ENCODE results near the gene STX18. TPM values are rescaled to one million over a fixed set of nuclear protein-coding genes. Genes with fewer than 3 reads are reported as not detected.
A peak's percentile ranks its signal among the peaks of the same experiment; 100 is the strongest.

STX18 gene
- total and polyA plus RNA-seq, 11 donors: 10.1 to 26.1 (median 18.0) TPM

- TF ChIP-seq, protein P1, sequence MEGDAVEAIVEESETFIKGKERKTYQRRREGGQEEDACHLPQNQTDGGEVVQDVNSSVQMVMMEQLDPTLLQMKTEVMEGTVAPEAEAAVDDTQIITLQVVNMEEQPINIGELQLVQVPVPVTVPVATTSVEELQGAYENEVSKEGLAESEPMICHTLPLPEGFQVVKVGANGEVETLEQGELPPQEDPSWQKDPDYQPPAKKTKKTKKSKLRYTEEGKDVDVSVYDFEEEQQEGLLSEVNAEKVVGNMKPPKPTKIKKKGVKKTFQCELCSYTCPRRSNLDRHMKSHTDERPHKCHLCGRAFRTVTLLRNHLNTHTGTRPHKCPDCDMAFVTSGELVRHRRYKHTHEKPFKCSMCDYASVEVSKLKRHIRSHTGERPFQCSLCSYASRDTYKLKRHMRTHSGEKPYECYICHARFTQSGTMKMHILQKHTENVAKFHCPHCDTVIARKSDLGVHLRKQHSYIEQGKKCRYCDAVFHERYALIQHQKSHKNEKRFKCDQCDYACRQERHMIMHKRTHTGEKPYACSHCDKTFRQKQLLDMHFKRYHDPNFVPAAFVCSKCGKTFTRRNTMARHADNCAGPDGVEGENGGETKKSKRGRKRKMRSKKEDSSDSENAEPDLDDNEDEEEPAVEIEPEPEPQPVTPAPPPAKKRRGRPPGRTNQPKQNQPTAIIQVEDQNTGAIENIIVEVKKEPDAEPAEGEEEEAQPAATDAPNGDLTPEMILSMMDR (IDR thresholded peaks at IDR 0.05): no peak
- no peak for TF ChIP-seq POLR2A (IDR thresholded peaks at IDR 0.05)
- Histone ChIP-seq H3K4me3 (no peak overlapping the region), H3K36me3 (peaks cover 0 to 68% (median 44%) of the 10 kb centered on the region in 9 donors), H3K27ac (no peak overlapping the region), H3K27me3 (no peaks in the 10 kb centered on the region), H3K9me3 (no peaks in the 10 kb centered on the region), H3K4me1 (peaks cover 0 to 7% (median 0%) of the 10 kb centered on the region in 12 donors)
- DNase-seq (no peak), ATAC-seq (peak; percentile 70 to 79 (median 76))
- WGBS, 4 donors: 51 to 58% (median 53%) methylated on average over 4 of the region's 4 CpGs
- intact Hi-C loops (cut with DNase I): no loop called here
Observed at GRCh38 chr4:4433941-4434340, 107.9 kb downstream of the STX18 start.

DNA sequence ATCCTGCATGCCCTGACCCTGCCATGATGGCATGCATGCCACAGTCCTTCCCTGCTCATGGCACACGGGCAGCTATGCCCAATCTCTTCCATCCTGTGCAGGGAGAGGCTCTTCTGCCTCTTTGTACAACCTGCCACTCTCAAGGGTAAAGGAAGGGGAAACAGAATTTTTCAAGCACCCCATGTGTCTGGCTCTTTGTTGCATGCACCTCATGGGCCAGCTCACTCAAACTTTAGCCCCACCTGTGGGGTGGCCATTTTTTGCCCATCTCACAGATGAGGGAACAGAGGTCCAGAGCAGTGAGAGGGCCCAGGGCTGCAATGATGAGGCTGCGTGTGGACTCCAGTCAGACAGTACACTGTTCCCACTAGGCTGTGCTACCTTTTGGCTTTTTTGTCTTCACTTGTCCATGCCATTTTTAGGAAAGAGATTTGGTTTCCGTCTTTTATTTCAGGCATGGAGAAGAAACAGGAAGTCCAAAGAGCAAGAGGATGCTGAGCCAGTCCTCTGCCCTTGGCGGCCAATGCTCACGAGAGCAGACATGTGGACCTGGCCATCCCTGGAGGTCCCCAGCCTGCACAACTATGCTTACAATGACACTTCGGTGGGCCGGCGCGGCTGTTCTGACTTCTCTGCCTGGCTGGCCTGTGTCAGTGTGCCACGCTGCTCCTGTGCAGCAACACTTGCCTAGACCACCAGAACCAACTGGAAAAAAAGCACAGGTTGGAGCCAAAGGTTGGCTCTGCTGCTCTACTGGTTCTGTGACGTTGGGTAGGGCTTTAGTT lies 109.3 kb downstream of the STX18 start:
- Histone ChIP-seq H3K36me3 (peaks cover 0 to 67% (median 39%) of the 10 kb centered on the region in 9 donors), H3K27me3 (no peaks in the 10 kb centered on the region), H3K4me1 (peaks cover 0 to 7% (median 0%) of the 10 kb centered on the region in 12 donors), H3K9me3 (no peaks in the 10 kb centered on the region), H3K4me3 (no peak overlapping the region), H3K27ac (no peak overlapping the region)
- TF ChIP-seq POLR2A (IDR thresholded peaks at IDR 0.05): no peak
- TF ChIP-seq, protein P1 (IDR thresholded peaks at IDR 0.05): no peak
- intact Hi-C loops (cut with DNase I): no loop called here
- DNase-seq (peak in 1 of 5 donors; percentile 11), ATAC-seq (no peak)
- 92 to 95% (median 94%) methylated on average over 9 to 11 of the region's 11 CpGs for WGBS, 4 donors

- H3K36me3 ChIP-seq: peaks cover 0 to 56% (median 34%) of the 10 kb centered on the region in 9 donors
- H3K27me3 ChIP-seq: no peaks in the 10 kb centered on the region
- H3K9me3 ChIP-seq: no peaks in the 10 kb centered on the region
- intact Hi-C loops (cut with DNase I): no loop called here
- no peak overlapping the region for H3K4me3 ChIP-seq
- TF ChIP-seq, protein P1 (IDR thresholded peaks at IDR 0.05): peak; percentile 25 to 62 (median 48)
- no peak for TF ChIP-seq POLR2A (IDR thresholded peaks at IDR 0.05)
- DNase-seq: peak in 2 of 5 donors; percentile 6 to 35
- no peak overlapping the region for H3K27ac ChIP-seq
- ATAC-seq: peak in 3 of 4 donors; percentile 44 to 56 (median 55)
- peaks cover 0 to 7% (median 0%) of the 10 kb centered on the region in 12 donors for H3K4me1 ChIP-seq
- 62 to 73% (median 71%) methylated on average over 7 of the region's 7 CpGs for WGBS, 4 donors
Observed at GRCh38 chr4:4430492-4431195, 111.2 kb downstream of the STX18 start.
